Measurements from ENCODE around the gene DEUP1. TPM values are rescaled to one million over a fixed set of nuclear protein-coding genes. Genes with fewer than 3 reads are reported as not detected.

DEUP1 gene
- total RNA-seq, 2 experiments from 2014 or later: not detected

GRCh38 chr11:93477684-93478234 is 147.2 kb downstream of the DEUP1 start:
- Histone ChIP-seq H2AFZ (ENCODE audit: low read length) (no peak overlapping the region), H3K9me3 (ENCODE audit: low read length) (no peaks in the 10 kb centered on the region), H3K79me2 (ENCODE audit: insufficient read depth, low read depth, low read length) (no peaks in the 10 kb centered on the region), H3K4me1 (ENCODE audit: insufficient read depth, low read length, poor library complexity, severe bottlenecking) (no peaks in the 10 kb centered on the region), H3K4me3 (ENCODE audit: low read depth, low read length, poor library complexity, severe bottlenecking) (no peak overlapping the region), H3K9me2 (ENCODE audit: insufficient read depth, low read length) (no peaks in the 10 kb centered on the region), H3K27ac (ENCODE audit: low read depth, low read length, poor library complexity, severe bottlenecking) (no peak overlapping the region), H3K36me3 (ENCODE audit: insufficient read depth, low read length) (no peaks in the 10 kb centered on the region), H3K4me2 (ENCODE audit: low read length) (no peak overlapping the region), H4K20me1 (ENCODE audit: insufficient read depth, low read length) (no peaks in the 10 kb centered on the region)
- intact Hi-C loops (cut with micrococcal nuclease; ENCODE audit: unreplicated experiment): no loop called here
- TF ChIP-seq, protein P1, sequence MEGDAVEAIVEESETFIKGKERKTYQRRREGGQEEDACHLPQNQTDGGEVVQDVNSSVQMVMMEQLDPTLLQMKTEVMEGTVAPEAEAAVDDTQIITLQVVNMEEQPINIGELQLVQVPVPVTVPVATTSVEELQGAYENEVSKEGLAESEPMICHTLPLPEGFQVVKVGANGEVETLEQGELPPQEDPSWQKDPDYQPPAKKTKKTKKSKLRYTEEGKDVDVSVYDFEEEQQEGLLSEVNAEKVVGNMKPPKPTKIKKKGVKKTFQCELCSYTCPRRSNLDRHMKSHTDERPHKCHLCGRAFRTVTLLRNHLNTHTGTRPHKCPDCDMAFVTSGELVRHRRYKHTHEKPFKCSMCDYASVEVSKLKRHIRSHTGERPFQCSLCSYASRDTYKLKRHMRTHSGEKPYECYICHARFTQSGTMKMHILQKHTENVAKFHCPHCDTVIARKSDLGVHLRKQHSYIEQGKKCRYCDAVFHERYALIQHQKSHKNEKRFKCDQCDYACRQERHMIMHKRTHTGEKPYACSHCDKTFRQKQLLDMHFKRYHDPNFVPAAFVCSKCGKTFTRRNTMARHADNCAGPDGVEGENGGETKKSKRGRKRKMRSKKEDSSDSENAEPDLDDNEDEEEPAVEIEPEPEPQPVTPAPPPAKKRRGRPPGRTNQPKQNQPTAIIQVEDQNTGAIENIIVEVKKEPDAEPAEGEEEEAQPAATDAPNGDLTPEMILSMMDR (conservative IDR thresholded peaks at IDR 0.05; ENCODE audit: low read length): no peak
- no peak for TF ChIP-seq EZH2phosphoT487 (IDR thresholded peaks at IDR 0.05; ENCODE audit: borderline replicate concordance, low read depth, low read length)
- no TSS peak for BruUV-seq (replicated peaks)
- CTCF ChIA-PET (ENCODE audit: unreplicated experiment): no interaction called here
- no peak for DNase-seq (ENCODE audit: low spot score)
- POLR2A ChIA-PET: interaction anchor here (0.7 to 1.5 kb wide), 3 partner anchors 15 to 65 kb away, joined by 3 read pairs; no protein-coding TSS in a partner anchor

DNA sequence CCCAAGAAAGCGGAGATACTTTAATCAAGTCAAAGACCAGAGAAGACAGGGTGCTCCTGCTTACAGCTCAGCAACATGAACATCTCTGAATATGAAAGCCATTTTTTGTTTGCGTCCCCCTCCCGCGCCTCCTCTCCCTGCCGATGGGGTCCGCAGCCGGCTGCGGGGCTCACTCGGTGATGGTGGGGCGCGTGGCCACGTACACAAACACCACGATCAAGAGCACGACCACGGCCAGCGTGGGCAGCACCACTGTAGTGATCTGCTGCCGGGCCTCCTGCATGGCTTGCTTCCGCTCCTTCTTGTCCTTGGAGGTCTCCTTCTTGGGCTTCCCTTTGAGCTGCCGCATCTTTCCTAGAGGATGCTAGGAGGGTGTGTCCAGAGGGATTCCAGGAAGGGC is 148.3 kb downstream of the DEUP1 start:
- H3K4me3 ChIP-seq (ENCODE audit: low read depth, low read length, poor library complexity, severe bottlenecking): no peak overlapping the region
- H3K27ac ChIP-seq (ENCODE audit: low read depth, low read length, poor library complexity, severe bottlenecking): no peak overlapping the region
- POLR2A ChIA-PET: interaction anchor here (1.0 to 1.5 kb wide), 2 partner anchors 14 to 17 kb away, joined by 3 read pairs; no protein-coding TSS in a partner anchor
- H3K9me3 ChIP-seq (ENCODE audit: low read length): no peaks in the 10 kb centered on the region
- H4K20me1 ChIP-seq (ENCODE audit: insufficient read depth, low read length): no peaks in the 10 kb centered on the region
- H3K36me3 ChIP-seq (ENCODE audit: insufficient read depth, low read length): no peaks in the 10 kb centered on the region
- TF ChIP-seq EZH2phosphoT487 (IDR thresholded peaks at IDR 0.05; ENCODE audit: borderline replicate concordance, low read depth, low read length): no peak
- TF ChIP-seq, protein P1 (conservative IDR thresholded peaks at IDR 0.05; ENCODE audit: low read length): no peak
- CTCF ChIA-PET (ENCODE audit: unreplicated experiment): no interaction called here
- no peak overlapping the region for H3K4me2 ChIP-seq (ENCODE audit: low read length)
- intact Hi-C loops (cut with micrococcal nuclease; ENCODE audit: unreplicated experiment): no loop called here
- no peaks in the 10 kb centered on the region for H3K79me2 ChIP-seq (ENCODE audit: insufficient read depth, low read depth, low read length)
- H3K4me1 ChIP-seq (ENCODE audit: insufficient read depth, low read length, poor library complexity, severe bottlenecking): no peaks in the 10 kb centered on the region
- BruUV-seq (replicated peaks): no TSS peak
- DNase-seq (ENCODE audit: low spot score): no peak
- H2AFZ ChIP-seq (ENCODE audit: low read length): no peak overlapping the region
- H3K9me2 ChIP-seq (ENCODE audit: insufficient read depth, low read length): no peaks in the 10 kb centered on the region

GRCh38 chr11:93480256-93480655 is 149.7 kb downstream of the DEUP1 start:
- DNase-seq (ENCODE audit: low spot score): no peak
- no peak overlapping the region for H3K4me3 ChIP-seq (ENCODE audit: low read depth, low read length, poor library complexity, severe bottlenecking)
- H3K79me2 ChIP-seq (ENCODE audit: insufficient read depth, low read depth, low read length): no peaks in the 10 kb centered on the region
- no peaks in the 10 kb centered on the region for H3K9me2 ChIP-seq (ENCODE audit: insufficient read depth, low read length)
- no peaks in the 10 kb centered on the region for H4K20me1 ChIP-seq (ENCODE audit: insufficient read depth, low read length)
- CTCF ChIA-PET (ENCODE audit: unreplicated experiment): no interaction called here
- no peaks in the 10 kb centered on the region for H3K36me3 ChIP-seq (ENCODE audit: insufficient read depth, low read length)
- POLR2A ChIA-PET: no interaction called here
- no peak overlapping the region for H2AFZ ChIP-seq (ENCODE audit: low read length)
- intact Hi-C loops (cut with micrococcal nuclease; ENCODE audit: unreplicated experiment): no loop called here
- no peak overlapping the region for H3K27ac ChIP-seq (ENCODE audit: low read depth, low read length, poor library complexity, severe bottlenecking)
- H3K9me3 ChIP-seq (ENCODE audit: low read length): no peaks in the 10 kb centered on the region
- H3K4me2 ChIP-seq (ENCODE audit: low read length): no peak overlapping the region
- TF ChIP-seq, protein P1 (conservative IDR thresholded peaks at IDR 0.05; ENCODE audit: low read length): no peak
- TF ChIP-seq EZH2phosphoT487 (IDR thresholded peaks at IDR 0.05; ENCODE audit: borderline replicate concordance, low read depth, low read length): no peak
- H3K4me1 ChIP-seq (ENCODE audit: insufficient read depth, low read length, poor library complexity, severe bottlenecking): no peaks in the 10 kb centered on the region
- no TSS peak for BruUV-seq (replicated peaks)

Measured in OCI-LY7 (cell line).